ENCODE results near the gene MED12L.
A peak's percentile ranks its signal among the peaks of the same experiment; 100 is the strongest.
"Not testable (repeated sequence)": the region's sequence is repeated elsewhere in the genome, so short reads cannot be mapped to it uniquely, and the experiment has no call there.

MED12L gene

GRCh38 chr3:151227266-151227806, 141.9 kb downstream of the MED12L start:
- Histone ChIP-seq H3K27me3 (ENCODE audit: insufficient read depth, low read length) (no peaks in the 10 kb centered on the region), H3K27ac (ENCODE audit: low read depth, low read length) (peak overlapping the region; percentile 93), H3K4me3 (ENCODE audit: low read depth, low read length) (peak overlapping the region; percentile 56; the same call in 1 of the 2 replicates), H2AFZ (ENCODE audit: low read length, unreplicated experiment) (peak overlapping the region; percentile 79), H3K4me1 (ENCODE audit: control insufficient read depth, insufficient read depth, low read length, unreplicated experiment) (peaks cover 36% of the 10 kb centered on the region), H3K79me2 (ENCODE audit: control insufficient read depth, insufficient read depth, low read length, unreplicated experiment) (no peaks in the 10 kb centered on the region), H3K36me3 (ENCODE audit: insufficient read depth, low read length) (no peaks in the 10 kb centered on the region)

GRCh38 chr3:151227807-151228665, 142.6 kb downstream of the MED12L start:
- no peaks in the 10 kb centered on the region for H3K36me3 ChIP-seq (ENCODE audit: insufficient read depth, low read length)
- peak overlapping the region; percentile 79 for H2AFZ ChIP-seq (ENCODE audit: low read length, unreplicated experiment)
- peak overlapping the region; percentile 56 for H3K4me3 ChIP-seq (ENCODE audit: low read depth, low read length)
- peaks cover 36% of the 10 kb centered on the region for H3K4me1 ChIP-seq (ENCODE audit: control insufficient read depth, insufficient read depth, low read length, unreplicated experiment)
- H3K27ac ChIP-seq (ENCODE audit: low read depth, low read length): peak overlapping the region; percentile 93
- H3K27me3 ChIP-seq (ENCODE audit: insufficient read depth, low read length): no peaks in the 10 kb centered on the region
- H3K79me2 ChIP-seq (ENCODE audit: control insufficient read depth, insufficient read depth, low read length, unreplicated experiment): no peaks in the 10 kb centered on the region

GRCh38 chr3:151228666-151229040, 143.2 kb downstream of the MED12L start:
- Histone ChIP-seq H3K4me3 (ENCODE audit: low read depth, low read length) (peak overlapping the region; percentile 56), H3K36me3 (ENCODE audit: insufficient read depth, low read length) (no peaks in the 10 kb centered on the region), H3K4me1 (ENCODE audit: control insufficient read depth, insufficient read depth, low read length, unreplicated experiment) (peaks cover 36% of the 10 kb centered on the region), H3K27ac (ENCODE audit: low read depth, low read length) (peak overlapping the region; percentile 93), H2AFZ (ENCODE audit: low read length, unreplicated experiment) (peak overlapping the region; percentile 56), H3K79me2 (ENCODE audit: control insufficient read depth, insufficient read depth, low read length, unreplicated experiment) (no peaks in the 10 kb centered on the region), H3K27me3 (ENCODE audit: insufficient read depth, low read length) (no peaks in the 10 kb centered on the region)

- H3K79me2 ChIP-seq (ENCODE audit: control insufficient read depth, insufficient read depth, low read length, unreplicated experiment): no peaks in the 10 kb centered on the region
- no peak overlapping the region for H2AFZ ChIP-seq (ENCODE audit: low read length, unreplicated experiment)
- H3K4me1 ChIP-seq (ENCODE audit: control insufficient read depth, insufficient read depth, low read length, unreplicated experiment): peaks cover 34% of the 10 kb centered on the region
- H3K27ac ChIP-seq (ENCODE audit: low read depth, low read length): no peak overlapping the region
- no peaks in the 10 kb centered on the region for H3K36me3 ChIP-seq (ENCODE audit: insufficient read depth, low read length)
- no peaks in the 10 kb centered on the region for H3K27me3 ChIP-seq (ENCODE audit: insufficient read depth, low read length)
- no peak overlapping the region for H3K4me3 ChIP-seq (ENCODE audit: low read depth, low read length)
Observed at GRCh38 chr3:151230646-151231045, 145.2 kb downstream of the MED12L start.

GRCh38 chr3:151232403-151232802, 146.9 kb downstream of the MED12L start:
- H3K4me1 ChIP-seq (ENCODE audit: control insufficient read depth, insufficient read depth, low read length, unreplicated experiment): peaks cover 20% of the 10 kb centered on the region
- not testable (repeated sequence) for H3K4me3 ChIP-seq (ENCODE audit: low read depth, low read length); H3K27me3 ChIP-seq (ENCODE audit: insufficient read depth, low read length)

GRCh38 chr3:151232991-151233390, 147.5 kb downstream of the MED12L start:
- Histone ChIP-seq H3K36me3 (ENCODE audit: insufficient read depth, low read length) (no peaks in the 10 kb centered on the region), H3K4me3 (ENCODE audit: low read depth, low read length) (no peak overlapping the region), H3K79me2 (ENCODE audit: control insufficient read depth, insufficient read depth, low read length, unreplicated experiment) (no peaks in the 10 kb centered on the region), H3K27me3 (ENCODE audit: insufficient read depth, low read length) (no peaks in the 10 kb centered on the region), H3K4me1 (ENCODE audit: control insufficient read depth, insufficient read depth, low read length, unreplicated experiment) (peaks cover 15% of the 10 kb centered on the region), H2AFZ (ENCODE audit: low read length, unreplicated experiment) (no peak overlapping the region), H3K27ac (ENCODE audit: low read depth, low read length) (no peak overlapping the region)

More at GRCh38 chr3:151232403-151232802, 146.9 kb downstream of the MED12L start:
- H3K79me2 ChIP-seq (ENCODE audit: control insufficient read depth, insufficient read depth, low read length, unreplicated experiment); H2AFZ ChIP-seq (ENCODE audit: low read length, unreplicated experiment); H3K36me3 ChIP-seq (ENCODE audit: insufficient read depth, low read length); H3K27ac ChIP-seq (ENCODE audit: low read depth, low read length): not testable (repeated sequence)

GRCh38 chr3:151234825-151235224, 149.4 kb downstream of the MED12L start:
- Histone ChIP-seq H3K27me3 (ENCODE audit: insufficient read depth, low read length) (no peaks in the 10 kb centered on the region), H3K79me2 (ENCODE audit: control insufficient read depth, insufficient read depth, low read length, unreplicated experiment) (no peaks in the 10 kb centered on the region), H3K4me1 (ENCODE audit: control insufficient read depth, insufficient read depth, low read length, unreplicated experiment) (peaks cover 3% of the 10 kb centered on the region), H2AFZ (ENCODE audit: low read length, unreplicated experiment) (no peak overlapping the region), H3K36me3 (ENCODE audit: insufficient read depth, low read length) (no peaks in the 10 kb centered on the region), H3K4me3 (ENCODE audit: low read depth, low read length) (no peak overlapping the region), H3K27ac (ENCODE audit: low read depth, low read length) (no peak overlapping the region)

GRCh38 chr3:151236316-151236715, 150.9 kb downstream of the MED12L start:
- Histone ChIP-seq H3K79me2 (ENCODE audit: control insufficient read depth, insufficient read depth, low read length, unreplicated experiment) (no peaks in the 10 kb centered on the region), H3K27me3 (ENCODE audit: insufficient read depth, low read length) (no peaks in the 10 kb centered on the region)

GRCh38 chr3:151236736-151237135, 151.3 kb downstream of the MED12L start:
- no peaks in the 10 kb centered on the region for H3K79me2 ChIP-seq (ENCODE audit: control insufficient read depth, insufficient read depth, low read length, unreplicated experiment)
- H3K36me3 ChIP-seq (ENCODE audit: insufficient read depth, low read length): no peaks in the 10 kb centered on the region
- peaks cover 3% of the 10 kb centered on the region for H3K4me1 ChIP-seq (ENCODE audit: control insufficient read depth, insufficient read depth, low read length, unreplicated experiment)
- H3K27ac ChIP-seq (ENCODE audit: low read depth, low read length): no peak overlapping the region
- H3K27me3 ChIP-seq (ENCODE audit: insufficient read depth, low read length): no peaks in the 10 kb centered on the region
- no peak overlapping the region for H2AFZ ChIP-seq (ENCODE audit: low read length, unreplicated experiment)
- H3K4me3 ChIP-seq (ENCODE audit: low read depth, low read length): no peak overlapping the region

More at GRCh38 chr3:151236316-151236715, 150.9 kb downstream of the MED12L start:
- Histone ChIP-seq H3K27ac (ENCODE audit: low read depth, low read length) (no peak overlapping the region), H3K4me3 (ENCODE audit: low read depth, low read length) (no peak overlapping the region), H3K4me1 (ENCODE audit: control insufficient read depth, insufficient read depth, low read length, unreplicated experiment) (peaks cover 3% of the 10 kb centered on the region), H3K36me3 (ENCODE audit: insufficient read depth, low read length) (no peaks in the 10 kb centered on the region), H2AFZ (ENCODE audit: low read length, unreplicated experiment) (no peak overlapping the region)

GRCh38 chr3:151242006-151242405, 156.5 kb downstream of the MED12L start:
- not testable (repeated sequence) for H2AFZ ChIP-seq (ENCODE audit: low read length, unreplicated experiment); H3K36me3 ChIP-seq (ENCODE audit: insufficient read depth, low read length); H3K79me2 ChIP-seq (ENCODE audit: control insufficient read depth, insufficient read depth, low read length, unreplicated experiment); H3K27ac ChIP-seq (ENCODE audit: low read depth, low read length); H3K27me3 ChIP-seq (ENCODE audit: insufficient read depth, low read length); H3K4me1 ChIP-seq (ENCODE audit: control insufficient read depth, insufficient read depth, low read length, unreplicated experiment); H3K4me3 ChIP-seq (ENCODE audit: low read depth, low read length)

All from ACC112 (cell line).